WERI-Rb-1 (cell line): Measurements from ENCODE around the gene GPR31.

Source experiments
- DNase-seq: peaks from one replicate; pipeline ENCODE4 v3.0.0-alpha.2; 2020
- H3K27ac ChIP-seq: fragments of 250-450 bp; sonication (Bioruptor Pico); 2 replicates; pipeline ENCODE4 v1.5.1; 2020; ENCODE audit warnings: mild to moderate bottlenecking, moderate library complexity
- H3K27me3 ChIP-seq: fragments of 250-450 bp; sonication (Bioruptor Pico); 2 replicates; pipeline ENCODE4 v1.5.1; 2021; ENCODE audit warnings: mild to moderate bottlenecking, low read depth, moderate library complexity; ENCODE audit not compliant: insufficient read depth, severe bottlenecking
- H3K36me3 ChIP-seq: fragments of 250-450 bp; sonication (Bioruptor Pico); 2 replicates; pipeline ENCODE4 v1.5.1; 2020; ENCODE audit warnings: mild to moderate bottlenecking, moderate library complexity
- H3K4me3 ChIP-seq: 2 replicates; pipeline ENCODE4 v1.5.1; 2011; ENCODE audit warnings: low read depth, mild to moderate bottlenecking, control low read depth, low read length
- H3K9me3 ChIP-seq: fragments of 250-450 bp; sonication (Bioruptor Pico); 2 replicates; pipeline ENCODE4 v1.5.1; 2021; ENCODE audit warnings: mild to moderate bottlenecking, moderate library complexity; ENCODE audit not compliant: severe bottlenecking
- TF ChIP-seq, protein P1 (sequence below): IDR thresholded peaks from 2 replicates; pipeline ENCODE4 v1.5.1; 2011; ENCODE audit warnings: low read depth, mild to moderate bottlenecking, control low read depth, inconsistent platforms, low read length

The GPR31 gene

GRCh38 chr6:167165858-167166471 lies 8.2 kb upstream of the GPR31 start:
- Histone ChIP-seq H3K36me3 (no peaks in the 10 kb centered on the region), H3K27me3 (no peaks in the 10 kb centered on the region), H3K27ac (no peak overlapping the region), H3K4me3 (no peak overlapping the region), H3K9me3 (no peaks in the 10 kb centered on the region)
- DNase-seq, result no peak
- TF ChIP-seq, protein P1, sequence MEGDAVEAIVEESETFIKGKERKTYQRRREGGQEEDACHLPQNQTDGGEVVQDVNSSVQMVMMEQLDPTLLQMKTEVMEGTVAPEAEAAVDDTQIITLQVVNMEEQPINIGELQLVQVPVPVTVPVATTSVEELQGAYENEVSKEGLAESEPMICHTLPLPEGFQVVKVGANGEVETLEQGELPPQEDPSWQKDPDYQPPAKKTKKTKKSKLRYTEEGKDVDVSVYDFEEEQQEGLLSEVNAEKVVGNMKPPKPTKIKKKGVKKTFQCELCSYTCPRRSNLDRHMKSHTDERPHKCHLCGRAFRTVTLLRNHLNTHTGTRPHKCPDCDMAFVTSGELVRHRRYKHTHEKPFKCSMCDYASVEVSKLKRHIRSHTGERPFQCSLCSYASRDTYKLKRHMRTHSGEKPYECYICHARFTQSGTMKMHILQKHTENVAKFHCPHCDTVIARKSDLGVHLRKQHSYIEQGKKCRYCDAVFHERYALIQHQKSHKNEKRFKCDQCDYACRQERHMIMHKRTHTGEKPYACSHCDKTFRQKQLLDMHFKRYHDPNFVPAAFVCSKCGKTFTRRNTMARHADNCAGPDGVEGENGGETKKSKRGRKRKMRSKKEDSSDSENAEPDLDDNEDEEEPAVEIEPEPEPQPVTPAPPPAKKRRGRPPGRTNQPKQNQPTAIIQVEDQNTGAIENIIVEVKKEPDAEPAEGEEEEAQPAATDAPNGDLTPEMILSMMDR, result no peak

DNA sequence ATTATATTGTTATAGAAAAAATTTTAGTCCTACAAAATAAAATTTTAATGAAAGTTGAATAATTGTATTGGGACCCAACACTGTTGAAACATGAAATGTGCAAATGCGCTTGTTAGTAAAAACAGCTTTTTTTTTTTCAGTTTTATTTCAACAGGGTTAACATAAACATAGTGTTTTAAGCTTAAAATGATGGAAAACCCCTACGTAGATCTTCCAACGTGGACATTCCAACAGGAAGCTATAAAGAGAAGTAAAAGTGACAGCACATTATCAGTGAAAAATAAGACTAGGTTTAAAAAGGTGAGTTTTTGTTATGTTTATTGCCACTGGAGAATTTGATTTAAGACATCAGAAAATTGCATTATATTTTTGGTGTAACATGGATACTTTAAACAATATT lies 6.5 kb upstream of the GPR31 start:
- Histone ChIP-seq H3K27me3 (no peaks in the 10 kb centered on the region), H3K27ac (no peak overlapping the region), H3K9me3 (no peaks in the 10 kb centered on the region), H3K36me3 (no peaks in the 10 kb centered on the region), H3K4me3 (no peak overlapping the region)
- no peak for DNase-seq
- TF ChIP-seq, protein P1, result no peak

DNA sequence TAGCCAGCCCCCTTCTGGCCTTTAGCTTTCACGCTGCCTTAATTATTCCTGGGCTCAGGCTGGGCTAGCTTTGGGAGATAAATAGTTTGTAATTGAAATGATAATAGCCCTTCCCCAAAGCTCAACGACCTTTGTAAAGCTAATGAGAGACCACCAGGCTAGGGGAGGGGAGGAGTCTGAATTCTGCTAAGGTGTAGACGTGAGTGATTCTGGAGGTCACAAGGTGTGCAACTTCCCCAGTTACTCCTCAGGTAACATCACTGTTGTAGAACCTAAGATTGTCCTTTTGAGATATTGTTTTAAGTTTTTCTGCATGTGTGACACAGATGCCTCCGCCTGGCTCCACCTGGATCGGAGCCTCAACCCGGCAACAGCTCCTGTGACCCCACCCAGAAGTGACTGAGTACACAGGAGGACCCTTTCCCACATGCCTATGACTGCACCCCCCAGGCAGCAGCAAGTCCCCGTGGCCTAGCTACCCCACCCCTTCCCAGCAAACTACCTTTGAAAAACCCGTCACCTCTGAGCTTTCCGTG lies 5.8 kb upstream of the GPR31 start:
- no peak overlapping the region for H3K27ac ChIP-seq

DNA sequence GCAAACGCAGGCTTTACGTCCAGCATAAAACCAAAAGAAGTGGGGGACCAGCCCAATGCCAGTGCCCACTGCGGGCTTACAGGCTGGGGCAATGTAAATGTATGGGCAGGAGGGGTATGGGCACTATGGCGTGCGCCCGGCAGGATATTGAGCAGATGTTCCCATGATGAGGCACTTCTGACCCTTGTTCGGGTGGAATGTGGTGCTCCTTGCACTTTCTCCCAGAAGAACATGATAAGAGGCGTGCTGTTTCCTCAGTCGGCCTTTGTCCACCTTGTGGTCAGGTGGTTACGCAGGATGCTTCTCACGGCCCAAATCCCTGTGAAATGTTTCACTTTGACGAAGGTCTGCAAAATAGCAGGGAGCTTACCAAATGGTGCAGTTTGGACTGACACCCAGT lies 4.8 kb upstream of the GPR31 start:
- H3K4me3 ChIP-seq, result no peak overlapping the region
- DNase-seq, result no peak
- H3K36me3 ChIP-seq, result no peaks in the 10 kb centered on the region
- H3K27ac ChIP-seq, result no peak overlapping the region
- TF ChIP-seq, protein P1, result no peak
- H3K27me3 ChIP-seq, result no peaks in the 10 kb centered on the region
- no peaks in the 10 kb centered on the region for H3K9me3 ChIP-seq

More for the DNA sequence above, 5.8 kb upstream of the GPR31 start:
- H3K36me3 ChIP-seq, result no peaks in the 10 kb centered on the region
- TF ChIP-seq, protein P1, result no peak
- no peak overlapping the region for H3K4me3 ChIP-seq
- H3K27me3 ChIP-seq, result no peaks in the 10 kb centered on the region
- no peak for DNase-seq
- H3K9me3 ChIP-seq, result no peaks in the 10 kb centered on the region

GRCh38 chr6:167161851-167162467 lies 4.2 kb upstream of the GPR31 start:
- Histone ChIP-seq H3K36me3 (no peaks in the 10 kb centered on the region), H3K4me3 (no peak overlapping the region), H3K9me3 (no peaks in the 10 kb centered on the region), H3K27ac (no peak overlapping the region), H3K27me3 (no peaks in the 10 kb centered on the region)
- DNase-seq, result no peak
- TF ChIP-seq, protein P1, result no peak

- Histone ChIP-seq H3K27me3 (no peaks in the 10 kb centered on the region), H3K4me3 (no peak overlapping the region), H3K36me3 (no peaks in the 10 kb centered on the region), H3K9me3 (no peaks in the 10 kb centered on the region), H3K27ac (no peak overlapping the region)
- TF ChIP-seq, protein P1, result no peak
- no peak for DNase-seq
These were observed 366 bp downstream of the GPR31 start for GRCh38 chr6:167157414-167157813.
